Memory B cell (primary cell): ENCODE results near the gene STK17B.
"Not testable (repeated sequence)": the region's sequence is repeated elsewhere in the genome, so short reads cannot be mapped to it uniquely, and the experiment has no call there.

ENCODE experiments used
- ATAC-seq: fragments of 150-1000 bp; cut with Tn5 transposase; 2 replicates; pipeline ENCODE4 v1.10.0; 2021; ENCODE audit warnings: low read depth, mild to moderate bottlenecking, moderate library complexity
- DNase-seq, 2 donors: peaks; one replicate each; pipeline ENCODE4 v3.0.0; 2022; ENCODE audit warnings: low spot score in 2 of 2
- H3K27ac Mint-ChIP-seq: one replicate; pipeline ENCODE4 v1.8.0; 2022; ENCODE audit warnings: mild to moderate bottlenecking, moderate library complexity, mixed read lengths
- H3K27me3 Mint-ChIP-seq: one replicate; pipeline ENCODE4 v1.8.0; 2022; ENCODE audit warnings: mixed read lengths
- H3K36me3 Mint-ChIP-seq: one replicate; pipeline ENCODE4 v1.8.0; 2022; ENCODE audit warnings: mild to moderate bottlenecking, mixed read lengths
- H3K4me1 Mint-ChIP-seq: one replicate; pipeline ENCODE4 v1.8.0; 2022; ENCODE audit warnings: mixed read lengths
- H3K4me3 Mint-ChIP-seq: one replicate; pipeline ENCODE4 v1.8.0; 2022; ENCODE audit warnings: mild to moderate bottlenecking, moderate library complexity, mixed read lengths
- H3K9me3 Mint-ChIP-seq: one replicate; pipeline ENCODE4 v1.8.0; 2022; ENCODE audit warnings: mixed read lengths

STK17B gene

DNA sequence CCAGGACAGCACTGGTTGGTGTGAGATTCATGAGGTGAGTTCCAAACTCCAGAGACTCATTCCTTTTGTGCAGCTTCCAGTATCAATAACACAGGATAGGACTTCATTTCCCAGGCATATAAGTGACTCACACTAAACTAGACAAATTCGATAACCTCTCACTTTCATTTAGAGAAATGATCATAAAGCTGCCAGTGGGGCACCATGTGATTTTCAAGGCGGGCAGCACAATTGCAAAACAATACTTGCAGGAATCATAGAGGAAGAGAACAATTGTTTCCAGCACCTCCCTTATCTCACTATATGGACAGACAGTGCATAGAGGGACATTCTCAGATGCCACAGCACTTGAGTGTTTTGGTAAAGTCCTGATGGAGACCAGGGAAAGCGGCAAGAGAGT is 71.5 kb downstream of the STK17B start:
- Mint-ChIP-seq H3K9me3 (peaks cover under 1% of the 10 kb centered on the region), H3K36me3 (no peaks in the 10 kb centered on the region), H3K4me1 (peaks cover 37% of the 10 kb centered on the region), H3K27me3 (no peaks in the 10 kb centered on the region), H3K4me3 (no peak overlapping the region), H3K27ac (no peak overlapping the region)
- ATAC-seq (no peak), DNase-seq (no peak)

- peaks cover 5% of the 10 kb centered on the region for H3K36me3 Mint-ChIP-seq
- H3K4me3 Mint-ChIP-seq = no peak overlapping the region
- peaks cover 9% of the 10 kb centered on the region for H3K9me3 Mint-ChIP-seq
- peak; percentile 33 for ATAC-seq
- peak overlapping the region; percentile 25 for H3K27ac Mint-ChIP-seq
- H3K27me3 Mint-ChIP-seq = no peaks in the 10 kb centered on the region
- peaks cover 29% of the 10 kb centered on the region for H3K4me1 Mint-ChIP-seq
- DNase-seq = no peak
These were observed 73.3 kb downstream of the STK17B start for GRCh38 chr2:196097864-196098660.

DNA sequence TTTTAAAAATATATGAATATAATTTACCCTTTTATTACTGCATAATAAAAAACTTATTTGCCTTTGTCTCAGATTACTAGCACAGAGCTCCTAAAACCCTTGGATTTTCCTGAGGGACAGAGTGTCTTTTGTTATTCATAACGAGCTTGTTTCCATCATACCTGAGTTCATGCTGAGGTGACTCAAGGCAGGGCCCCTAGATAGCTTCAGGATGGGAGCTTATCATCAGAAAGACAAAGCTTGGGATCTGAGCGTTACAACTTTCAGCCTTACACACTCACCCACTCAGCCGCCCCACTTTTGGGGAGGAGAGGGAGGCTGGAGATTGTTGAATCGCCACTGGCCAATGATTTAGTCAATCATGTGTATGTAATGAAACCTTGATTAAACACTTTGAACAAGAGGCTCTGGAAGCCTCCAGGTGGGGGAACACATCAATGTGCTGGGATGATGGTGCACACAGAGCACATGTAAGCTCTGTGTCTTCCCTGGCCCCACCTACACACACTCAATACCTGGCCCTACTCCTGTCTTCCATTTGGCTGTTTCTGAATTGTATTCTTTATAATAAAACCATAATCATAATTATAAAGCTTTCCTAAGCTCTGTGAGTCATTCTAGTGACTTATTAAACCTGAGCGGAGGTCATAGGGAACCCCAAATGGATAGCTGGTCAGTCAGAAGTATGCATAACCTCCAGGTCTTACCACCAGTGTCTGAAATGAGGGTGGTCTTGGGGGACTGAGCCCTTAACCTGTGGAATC is 74.2 kb downstream of the STK17B start:
- DNase-seq (no peak), ATAC-seq (no peak)
- Mint-ChIP-seq H3K27ac (peak overlapping the region; percentile 25), H3K4me1 (peaks cover 21% of the 10 kb centered on the region), H3K4me3 (no peak overlapping the region), H3K9me3 (peaks cover 9% of the 10 kb centered on the region), H3K27me3 (no peaks in the 10 kb centered on the region), H3K36me3 (peaks cover 5% of the 10 kb centered on the region)

GRCh38 chr2:196096264-196096663 is 75.1 kb downstream of the STK17B start:
- DNase-seq (no peak), ATAC-seq (no peak)
- Mint-ChIP-seq H3K27ac (no peak overlapping the region), H3K4me1 (peaks cover 12% of the 10 kb centered on the region), H3K36me3 (peaks cover 9% of the 10 kb centered on the region), H3K4me3 (no peak overlapping the region), H3K9me3 (peaks cover 10% of the 10 kb centered on the region), H3K27me3 (no peaks in the 10 kb centered on the region)

GRCh38 chr2:196089448-196089847 is 81.9 kb downstream of the STK17B start:
- H3K27me3 Mint-ChIP-seq, ATAC-seq, H3K4me3 Mint-ChIP-seq, DNase-seq, H3K27ac Mint-ChIP-seq, H3K4me1 Mint-ChIP-seq, H3K9me3 Mint-ChIP-seq: not testable (repeated sequence)
- peaks cover 11% of the 10 kb centered on the region for H3K36me3 Mint-ChIP-seq

GRCh38 chr2:196088203-196088602 is 83.2 kb downstream of the STK17B start:
- ATAC-seq (no peak), DNase-seq (no peak)
- H3K4me1 Mint-ChIP-seq = peaks cover 2% of the 10 kb centered on the region
- H3K27ac Mint-ChIP-seq = no peak overlapping the region
- H3K9me3 Mint-ChIP-seq = peaks cover 2% of the 10 kb centered on the region
- H3K27me3 Mint-ChIP-seq = no peaks in the 10 kb centered on the region
- H3K36me3 Mint-ChIP-seq = peaks cover 7% of the 10 kb centered on the region
- H3K4me3 Mint-ChIP-seq = no peak overlapping the region

DNA sequence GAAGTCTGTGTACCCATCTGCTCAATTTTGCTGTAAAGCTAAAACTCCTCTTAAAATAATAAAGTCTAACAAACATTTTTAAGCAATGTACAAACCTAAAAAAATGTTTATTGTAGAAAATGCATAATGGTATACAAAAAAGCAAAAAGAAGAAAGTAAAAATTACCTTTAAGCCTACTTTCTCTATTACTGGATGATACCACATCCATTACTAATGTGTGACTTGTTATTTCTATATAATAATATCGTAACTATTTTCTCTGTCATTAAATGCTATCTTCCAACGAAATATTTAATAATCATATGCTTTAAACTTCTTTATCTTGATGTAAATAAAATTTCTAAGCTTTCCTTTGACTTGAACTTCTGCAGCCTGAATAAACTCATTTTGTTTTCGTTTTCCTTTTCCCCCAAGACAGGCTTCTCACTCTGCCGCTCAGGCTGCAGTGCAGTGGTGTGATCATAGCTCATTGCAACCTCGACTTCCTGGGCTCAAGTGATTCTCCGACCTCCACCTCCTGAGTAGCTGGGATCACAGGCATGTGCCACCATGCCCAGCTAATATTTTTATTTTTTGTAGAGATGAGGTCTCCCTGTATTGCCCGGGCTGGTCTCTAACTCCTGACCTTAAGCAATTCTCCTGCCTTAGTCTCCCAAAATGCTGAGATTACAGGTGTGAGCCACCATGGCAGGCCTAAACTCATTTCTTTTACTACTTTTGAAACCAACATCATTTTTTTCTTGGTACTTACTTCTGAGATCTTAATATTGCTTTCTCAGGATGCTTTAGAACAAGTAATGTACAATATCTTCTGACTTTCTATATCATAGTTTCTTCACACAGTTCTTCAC is 84.6 kb downstream of the STK17B start:
- Mint-ChIP-seq H3K27ac (no peak overlapping the region), H3K4me3 (no peak overlapping the region), H3K4me1 (peaks cover 2% of the 10 kb centered on the region), H3K9me3 (peaks cover 9% of the 10 kb centered on the region), H3K36me3 (peaks cover 9% of the 10 kb centered on the region), H3K27me3 (no peaks in the 10 kb centered on the region)
- DNase-seq = no peak
- ATAC-seq = no peak

GRCh38 chr2:196083601-196084000 is 87.8 kb downstream of the STK17B start:
- Mint-ChIP-seq H3K36me3 (peaks cover 6% of the 10 kb centered on the region), H3K27ac (no peak overlapping the region), H3K4me1 (peaks cover 8% of the 10 kb centered on the region), H3K9me3 (peaks cover 7% of the 10 kb centered on the region), H3K27me3 (no peaks in the 10 kb centered on the region), H3K4me3 (no peak overlapping the region)
- DNase-seq (no peak), ATAC-seq (no peak)
